Parathyroid adenoma (tissue), 2 donors: ENCODE results near the gene ZSCAN4.

Source experiments
- H2AFZ ChIP-seq: fragments of 300-600 bp; sonication (generic); one replicate; pipeline ENCODE4 v1.7.0; 2017; ENCODE audit warnings: antibody characterized with exemption, mild to moderate bottlenecking
- H3K27ac ChIP-seq: fragments of 300-600 bp; sonication (generic); one replicate; pipeline ENCODE4 v1.7.0; 2017
- H3K27me3 ChIP-seq: fragments of 300-600 bp; sonication (generic); one replicate; pipeline ENCODE4 v1.7.0; 2017; ENCODE audit warnings: low read length; ENCODE audit not compliant: control insufficient read depth, insufficient read depth
- H3K36me3 ChIP-seq: fragments of 300-600 bp; sonication (generic); one replicate; pipeline ENCODE4 v1.7.0; 2017; ENCODE audit warnings: low read length; ENCODE audit not compliant: control insufficient read depth, insufficient read depth
- H3K4me1 ChIP-seq: fragments of 300-600 bp; sonication (generic); one replicate; pipeline ENCODE4 v1.7.0; 2017; ENCODE audit warnings: control low read depth
- H3K4me2 ChIP-seq: fragments of 300-600 bp; sonication (generic); one replicate; pipeline ENCODE4 v1.7.0; 2017; ENCODE audit warnings: low read length
- H3K4me3 ChIP-seq: fragments of 300-600 bp; sonication (generic); one replicate; pipeline ENCODE4 v1.7.0; 2017; ENCODE audit warnings: low read depth, low read length
- H3K79me2 ChIP-seq: fragments of 300-600 bp; sonication (generic); one replicate; pipeline ENCODE4 v1.7.0; 2017; ENCODE audit warnings: control low read depth
- H3K9ac ChIP-seq: fragments of 300-600 bp; sonication (generic); one replicate; pipeline ENCODE4 v1.7.0; 2017; ENCODE audit warnings: mild to moderate bottlenecking
- H3K9me3 ChIP-seq: fragments of 300-600 bp; sonication (generic); one replicate; pipeline ENCODE4 v1.7.0; 2017; ENCODE audit warnings: low read length; ENCODE audit not compliant: control insufficient read depth
- TF ChIP-seq, protein P1 (sequence below): fragments of 300-600 bp; sonication (generic); IDR thresholded peaks from one replicate; pipeline ENCODE4 v1.7.0; 2017; ENCODE audit warnings: antibody characterized with exemption, mild to moderate bottlenecking
- donor health status: primary hyperparathyroidism.

The ZSCAN4 gene

DNA sequence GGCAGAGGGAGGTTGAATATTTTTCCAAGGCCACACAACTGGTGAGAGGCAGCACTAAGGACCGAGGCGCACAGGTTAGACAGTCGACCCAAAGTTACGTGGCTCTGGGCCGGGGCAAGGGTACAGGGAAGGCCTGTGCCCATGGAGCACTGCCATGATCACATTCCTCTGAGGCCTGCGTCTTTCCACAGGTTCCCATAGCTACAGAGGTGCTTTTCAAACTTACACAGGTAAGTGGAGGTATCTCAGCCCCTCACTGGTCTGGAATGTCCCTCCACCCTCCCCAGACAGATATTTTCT, 35.0 kb upstream of the ZSCAN4 start:
- Histone ChIP-seq H3K36me3 (no peaks in the 10 kb centered on the region), H3K9ac (peak overlapping the region; percentile 78), H3K4me1 (peaks cover 3% of the 10 kb centered on the region), H3K27ac (peak overlapping the region; percentile 83), H2AFZ (peak overlapping the region; percentile 97), H3K9me3 (peaks cover 7% of the 10 kb centered on the region), H3K4me3 (peak overlapping the region; percentile 96), H3K27me3 (no peaks in the 10 kb centered on the region), H3K4me2 (peak overlapping the region; percentile 77), H3K79me2 (peaks cover 28% of the 10 kb centered on the region)
- TF ChIP-seq, protein P1, sequence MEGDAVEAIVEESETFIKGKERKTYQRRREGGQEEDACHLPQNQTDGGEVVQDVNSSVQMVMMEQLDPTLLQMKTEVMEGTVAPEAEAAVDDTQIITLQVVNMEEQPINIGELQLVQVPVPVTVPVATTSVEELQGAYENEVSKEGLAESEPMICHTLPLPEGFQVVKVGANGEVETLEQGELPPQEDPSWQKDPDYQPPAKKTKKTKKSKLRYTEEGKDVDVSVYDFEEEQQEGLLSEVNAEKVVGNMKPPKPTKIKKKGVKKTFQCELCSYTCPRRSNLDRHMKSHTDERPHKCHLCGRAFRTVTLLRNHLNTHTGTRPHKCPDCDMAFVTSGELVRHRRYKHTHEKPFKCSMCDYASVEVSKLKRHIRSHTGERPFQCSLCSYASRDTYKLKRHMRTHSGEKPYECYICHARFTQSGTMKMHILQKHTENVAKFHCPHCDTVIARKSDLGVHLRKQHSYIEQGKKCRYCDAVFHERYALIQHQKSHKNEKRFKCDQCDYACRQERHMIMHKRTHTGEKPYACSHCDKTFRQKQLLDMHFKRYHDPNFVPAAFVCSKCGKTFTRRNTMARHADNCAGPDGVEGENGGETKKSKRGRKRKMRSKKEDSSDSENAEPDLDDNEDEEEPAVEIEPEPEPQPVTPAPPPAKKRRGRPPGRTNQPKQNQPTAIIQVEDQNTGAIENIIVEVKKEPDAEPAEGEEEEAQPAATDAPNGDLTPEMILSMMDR: no peak

GRCh38 chr19:57637379-57637778, 31.4 kb upstream of the ZSCAN4 start:
- no peak overlapping the region for H3K4me3 ChIP-seq
- H2AFZ ChIP-seq: no peak overlapping the region
- H3K9me3 ChIP-seq: peaks cover 7% of the 10 kb centered on the region
- H3K4me1 ChIP-seq: peaks cover 4% of the 10 kb centered on the region
- no peak overlapping the region for H3K4me2 ChIP-seq
- no peaks in the 10 kb centered on the region for H3K36me3 ChIP-seq
- peaks cover 31% of the 10 kb centered on the region for H3K79me2 ChIP-seq
- no peak overlapping the region for H3K9ac ChIP-seq
- TF ChIP-seq, protein P1: no peak
- H3K27ac ChIP-seq: no peak overlapping the region
- H3K27me3 ChIP-seq: no peaks in the 10 kb centered on the region

DNA sequence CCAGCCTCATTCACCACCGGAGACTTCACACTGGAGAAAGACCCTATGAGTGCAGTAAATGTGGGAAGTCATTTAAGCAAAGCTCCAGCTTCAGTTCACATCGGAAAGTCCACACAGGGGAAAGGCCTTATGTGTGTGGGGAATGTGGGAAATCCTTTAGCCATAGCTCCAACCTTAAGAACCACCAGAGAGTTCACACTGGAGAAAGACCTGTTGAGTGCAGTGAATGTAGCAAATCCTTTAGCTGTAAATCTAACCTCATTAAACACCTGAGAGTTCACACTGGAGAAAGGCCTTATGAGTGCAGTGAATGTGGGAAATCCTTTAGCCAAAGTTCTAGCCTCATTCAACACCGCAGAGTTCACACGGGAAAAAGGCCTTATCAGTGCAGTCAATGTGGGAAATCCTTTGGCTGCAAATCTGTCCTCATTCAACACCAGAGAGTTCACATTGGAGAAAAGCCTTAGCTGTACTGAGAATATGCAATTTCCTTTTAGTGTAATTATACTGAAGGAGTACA, 27.0 kb upstream of the ZSCAN4 start:
- Histone ChIP-seq H3K27ac (no peak overlapping the region), H3K27me3 (no peaks in the 10 kb centered on the region), H2AFZ (no peak overlapping the region), H3K4me1 (peaks cover 6% of the 10 kb centered on the region), H3K4me3 (no peak overlapping the region), H3K9ac (no peak overlapping the region), H3K36me3 (no peaks in the 10 kb centered on the region), H3K9me3 (peaks cover 7% of the 10 kb centered on the region), H3K79me2 (peaks cover 12% of the 10 kb centered on the region), H3K4me2 (no peak overlapping the region)
- TF ChIP-seq, protein P1: no peak

DNA sequence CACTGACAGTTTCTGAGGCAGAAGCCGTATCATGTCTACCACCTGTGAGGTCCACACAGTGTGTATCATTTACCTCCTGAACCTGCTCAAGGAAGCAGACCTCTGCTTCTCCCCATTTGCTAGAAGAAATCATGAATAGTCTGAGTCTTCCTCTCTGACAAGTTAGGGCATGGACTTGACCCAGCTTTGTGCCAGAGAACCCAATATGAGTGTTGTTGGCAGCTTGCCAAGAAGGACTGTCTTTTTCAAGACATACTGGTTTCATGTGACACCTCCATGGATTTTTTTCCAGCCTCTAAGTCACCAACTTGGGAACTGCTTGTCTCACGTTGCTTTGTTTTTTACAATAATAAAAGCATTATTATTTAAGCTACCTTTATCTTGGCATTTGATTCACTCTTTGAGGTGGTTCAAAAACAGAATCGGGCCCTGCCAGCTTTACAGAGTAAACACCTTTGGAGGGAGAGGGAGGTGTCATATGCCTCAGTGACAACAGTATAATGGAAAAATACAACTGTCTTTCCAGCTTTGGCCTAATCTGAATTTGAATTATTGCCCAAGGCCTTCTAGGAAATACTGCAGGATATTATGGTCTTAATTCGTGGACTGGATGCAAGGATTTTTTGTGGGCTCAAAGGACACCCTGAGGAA, 26.2 kb upstream of the ZSCAN4 start:
- TF ChIP-seq, protein P1: no peak
- H3K9ac ChIP-seq: no peak overlapping the region
- H3K79me2 ChIP-seq: peaks cover 4% of the 10 kb centered on the region
- peak overlapping the region; percentile 60 for H3K27ac ChIP-seq
- H3K4me1 ChIP-seq: peaks cover 6% of the 10 kb centered on the region
- H3K9me3 ChIP-seq: peaks cover 2% of the 10 kb centered on the region
- H3K27me3 ChIP-seq: no peaks in the 10 kb centered on the region
- H2AFZ ChIP-seq: no peak overlapping the region
- no peak overlapping the region for H3K4me3 ChIP-seq
- H3K36me3 ChIP-seq: no peaks in the 10 kb centered on the region
- H3K4me2 ChIP-seq: peak overlapping the region; percentile 35

DNA sequence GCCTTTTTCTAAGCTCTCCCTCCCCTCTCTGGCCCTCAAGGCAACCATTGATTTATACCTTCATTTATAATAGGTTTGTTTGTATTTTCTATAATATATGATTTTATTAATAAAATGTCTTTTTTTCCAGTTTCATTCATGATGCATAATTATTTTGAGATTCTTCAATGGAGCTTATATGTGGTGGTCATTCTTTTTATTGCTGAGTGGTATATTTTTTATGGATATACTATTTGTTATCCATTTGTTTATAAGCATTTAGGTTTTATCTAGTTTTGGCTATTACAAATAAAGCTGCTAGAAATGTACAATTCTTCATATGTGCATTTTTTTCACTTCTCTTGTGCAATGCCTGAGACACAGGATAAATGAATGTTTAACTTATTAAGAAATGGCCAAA, 25.0 kb upstream of the ZSCAN4 start:
- Histone ChIP-seq H3K27me3 (no peaks in the 10 kb centered on the region), H3K27ac (no peak overlapping the region), H3K9me3 (no peaks in the 10 kb centered on the region), H3K4me2 (no peak overlapping the region), H3K9ac (no peak overlapping the region), H2AFZ (no peak overlapping the region), H3K79me2 (peaks cover 3% of the 10 kb centered on the region), H3K4me1 (peaks cover 6% of the 10 kb centered on the region), H3K36me3 (no peaks in the 10 kb centered on the region), H3K4me3 (no peak overlapping the region)
- TF ChIP-seq, protein P1: no peak
